Measurements from ENCODE around the gene BIN1.

The BIN1 gene

DNA sequence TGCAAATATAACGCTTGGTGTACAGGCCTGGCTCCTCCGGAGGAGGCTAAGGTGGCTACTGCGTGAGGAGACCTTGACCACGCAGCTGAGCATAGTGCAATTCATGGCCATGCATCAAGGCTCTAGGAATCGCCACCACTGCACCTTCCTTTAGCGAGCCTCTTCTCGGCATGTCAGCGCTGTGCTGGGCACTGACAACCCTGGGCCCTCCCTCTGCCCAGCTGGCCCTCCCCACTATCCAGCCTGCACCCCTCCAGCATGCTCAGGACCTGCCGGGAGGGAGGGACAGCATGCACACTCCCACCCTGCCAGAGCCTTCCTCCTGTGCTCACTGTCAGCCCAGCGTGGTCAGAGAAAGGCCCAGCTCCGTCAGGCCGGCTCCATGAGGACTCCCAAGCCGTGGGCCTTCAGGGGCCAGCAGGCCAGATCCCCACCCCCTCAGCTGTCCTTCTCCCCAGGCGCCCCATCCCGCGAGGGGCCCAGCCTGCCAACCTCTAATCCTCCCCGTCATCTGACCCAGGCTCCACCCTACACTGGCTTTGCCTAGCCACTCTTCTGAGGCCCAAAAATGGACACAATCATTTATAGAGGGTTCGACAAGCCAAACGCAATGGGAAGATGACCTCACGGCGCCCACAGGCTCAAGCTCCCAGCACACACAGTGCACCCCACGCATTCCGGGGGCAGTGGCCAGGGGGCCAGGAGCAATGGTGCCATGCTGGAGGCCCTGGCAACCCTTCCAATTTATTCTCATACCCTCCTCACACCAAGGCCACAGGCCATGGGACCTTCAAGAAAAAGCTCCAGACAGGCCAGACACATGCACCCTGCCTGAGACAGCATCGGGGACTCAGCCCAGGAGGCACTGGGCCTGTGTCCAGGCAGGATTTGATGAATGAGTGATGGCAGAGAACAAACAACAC is 3.5 kb downstream of the BIN1 start:
- no peak for DNase-seq

DNA sequence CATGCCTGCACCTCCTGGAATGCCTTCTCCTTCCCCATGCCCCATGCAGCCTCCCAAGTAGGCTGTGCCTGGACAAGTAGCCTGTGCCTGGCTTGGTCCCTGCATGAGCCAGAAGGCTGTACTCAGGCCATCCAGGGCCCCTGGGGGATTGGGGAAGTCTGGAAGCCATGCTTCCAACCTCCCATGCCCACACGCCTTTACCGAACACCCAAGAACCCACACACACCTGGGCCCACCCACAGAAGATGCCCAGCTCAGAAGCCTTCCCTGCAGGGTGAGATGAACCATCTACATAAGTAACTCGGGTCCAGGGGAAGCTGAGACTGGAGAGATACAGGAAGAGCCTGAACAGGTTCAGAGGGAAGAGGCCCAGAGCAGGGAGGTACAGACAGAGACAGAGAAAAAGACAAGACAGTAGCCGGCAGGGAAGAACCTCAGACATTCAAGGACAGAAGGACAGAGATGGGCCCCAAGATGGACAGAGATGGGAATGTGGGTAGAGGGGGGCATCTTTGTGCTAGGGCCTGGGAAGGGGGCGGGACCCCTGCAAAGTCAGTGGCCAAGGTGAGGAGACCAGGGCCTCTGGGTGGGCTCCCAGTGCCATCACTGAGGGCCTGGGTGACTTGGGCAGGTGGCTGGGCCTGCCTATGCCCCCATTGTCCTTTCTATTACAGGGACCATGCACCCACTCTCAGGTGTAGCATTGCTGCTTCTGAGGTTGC is 4.3 kb downstream of the BIN1 start:
- DNase-seq: no peak

DNA sequence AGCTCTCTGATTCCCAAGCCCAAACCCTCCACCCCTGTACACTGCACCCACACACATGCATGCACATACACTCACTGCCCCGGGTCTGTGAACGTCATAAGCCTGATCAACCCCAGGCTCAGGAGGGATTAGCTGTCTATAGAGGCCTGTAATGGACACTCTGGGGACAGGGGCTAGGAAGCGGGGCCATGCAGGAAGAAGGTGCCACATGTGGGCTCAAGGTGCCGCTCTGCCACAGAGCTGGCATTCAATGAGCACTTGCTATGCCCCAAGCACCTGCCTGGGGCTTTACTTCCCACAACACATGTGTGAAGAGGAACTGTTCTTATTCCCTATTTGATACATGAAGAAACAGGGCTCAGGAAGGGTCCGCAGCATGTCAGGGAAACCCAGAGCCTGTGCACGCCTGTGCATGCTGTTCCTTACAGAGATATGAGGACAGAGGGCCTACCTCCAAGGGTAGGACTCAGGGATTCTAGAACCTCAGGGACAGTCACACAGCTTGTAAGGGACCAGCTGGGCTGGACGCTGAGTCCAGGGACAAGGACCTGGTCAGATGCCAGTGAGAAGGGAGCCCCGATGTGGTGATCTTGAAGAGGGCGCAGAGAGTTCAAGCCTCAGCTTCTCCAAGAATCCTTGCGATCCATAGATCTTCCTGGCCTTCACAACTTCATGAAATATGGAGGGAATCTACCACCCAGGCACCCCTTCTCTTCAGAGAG is 5.0 kb downstream of the BIN1 start:
- DNase-seq: no peak

DNA sequence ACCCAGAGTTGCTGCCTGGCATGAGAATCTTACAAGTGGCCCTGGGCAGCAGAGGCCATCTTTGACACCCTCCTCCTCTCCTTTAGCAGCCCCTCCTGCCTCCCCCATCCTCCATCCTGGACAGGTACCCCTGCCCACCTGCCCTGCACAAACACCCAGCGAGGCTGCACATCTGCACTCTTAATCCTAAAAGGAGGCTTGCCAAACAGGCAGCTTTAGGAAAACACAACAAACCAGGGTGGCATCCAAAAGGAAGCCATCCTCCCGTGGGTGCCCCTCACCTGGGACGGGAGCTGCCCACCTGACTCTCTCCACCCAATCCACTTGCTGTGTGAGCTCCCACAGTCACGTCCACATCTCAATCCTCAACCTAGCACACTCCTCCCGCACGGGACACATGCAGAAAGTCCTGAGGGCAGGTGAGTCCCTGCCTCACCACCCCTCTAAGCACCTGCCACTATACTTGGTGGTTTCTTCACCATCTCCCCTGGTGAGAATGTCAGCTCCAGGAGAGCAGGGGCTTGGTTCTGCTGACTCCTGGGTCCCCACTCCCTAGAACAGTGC is 5.8 kb downstream of the BIN1 start:
- DNase-seq: no peak

DNA sequence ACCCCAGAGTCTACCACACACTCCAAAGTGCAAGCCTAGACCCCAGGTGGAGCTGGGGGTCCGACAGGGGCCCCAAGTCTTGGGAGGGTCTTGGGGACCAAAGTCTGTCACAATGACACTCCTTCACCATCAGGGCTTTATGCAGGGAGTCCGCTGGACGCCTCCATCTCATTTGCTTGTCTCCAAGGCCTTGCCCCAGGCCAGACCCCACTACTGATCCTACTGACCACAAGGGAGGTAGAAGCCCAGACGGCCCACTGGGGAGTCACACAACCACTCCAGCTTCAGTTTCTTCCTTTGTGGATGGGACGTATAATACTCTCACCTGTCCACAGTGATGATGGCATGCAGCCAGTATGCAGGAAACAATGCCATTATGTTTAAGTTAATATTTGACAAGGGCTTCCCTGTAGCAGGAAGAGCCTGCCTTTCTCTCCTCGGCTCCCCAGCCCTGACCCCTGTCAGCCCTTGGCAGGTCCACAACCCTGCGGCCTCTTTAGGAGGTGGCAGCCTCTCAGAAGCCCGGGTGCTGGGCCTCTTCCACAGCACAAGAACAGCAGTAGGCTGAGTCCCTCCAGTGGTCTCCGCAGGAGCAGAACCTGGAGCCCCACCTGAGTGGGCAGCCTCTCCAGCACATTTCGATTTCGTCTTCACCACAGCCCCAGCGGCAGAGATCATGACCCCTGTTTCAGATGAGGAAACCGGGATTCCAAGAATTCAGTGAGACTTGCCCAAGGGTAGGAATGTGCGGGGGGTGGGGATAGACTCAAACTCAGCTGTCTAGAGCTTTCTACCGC is 6.5 kb downstream of the BIN1 start:
- DNase-seq: no peak

DNA sequence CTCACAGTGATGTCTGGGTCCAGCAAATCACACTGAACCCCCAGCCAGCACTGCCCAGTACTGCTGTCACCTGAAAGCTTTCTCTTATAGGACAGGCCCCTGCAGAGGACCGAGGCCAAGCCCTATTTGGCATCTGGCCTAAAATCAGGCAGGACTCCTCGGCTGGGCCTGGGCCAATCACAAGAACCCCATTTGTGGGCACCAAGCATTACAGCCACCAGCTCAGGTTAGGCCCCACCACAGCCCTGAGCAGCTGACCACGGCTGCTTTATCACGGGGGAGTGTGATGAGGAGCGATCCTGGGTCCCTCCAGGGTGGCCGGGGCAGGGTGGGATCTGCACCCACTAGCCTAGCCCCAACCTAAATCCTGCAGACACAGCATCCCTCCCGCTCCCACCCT is 8.2 kb downstream of the BIN1 start:
- no peak for DNase-seq

DNA sequence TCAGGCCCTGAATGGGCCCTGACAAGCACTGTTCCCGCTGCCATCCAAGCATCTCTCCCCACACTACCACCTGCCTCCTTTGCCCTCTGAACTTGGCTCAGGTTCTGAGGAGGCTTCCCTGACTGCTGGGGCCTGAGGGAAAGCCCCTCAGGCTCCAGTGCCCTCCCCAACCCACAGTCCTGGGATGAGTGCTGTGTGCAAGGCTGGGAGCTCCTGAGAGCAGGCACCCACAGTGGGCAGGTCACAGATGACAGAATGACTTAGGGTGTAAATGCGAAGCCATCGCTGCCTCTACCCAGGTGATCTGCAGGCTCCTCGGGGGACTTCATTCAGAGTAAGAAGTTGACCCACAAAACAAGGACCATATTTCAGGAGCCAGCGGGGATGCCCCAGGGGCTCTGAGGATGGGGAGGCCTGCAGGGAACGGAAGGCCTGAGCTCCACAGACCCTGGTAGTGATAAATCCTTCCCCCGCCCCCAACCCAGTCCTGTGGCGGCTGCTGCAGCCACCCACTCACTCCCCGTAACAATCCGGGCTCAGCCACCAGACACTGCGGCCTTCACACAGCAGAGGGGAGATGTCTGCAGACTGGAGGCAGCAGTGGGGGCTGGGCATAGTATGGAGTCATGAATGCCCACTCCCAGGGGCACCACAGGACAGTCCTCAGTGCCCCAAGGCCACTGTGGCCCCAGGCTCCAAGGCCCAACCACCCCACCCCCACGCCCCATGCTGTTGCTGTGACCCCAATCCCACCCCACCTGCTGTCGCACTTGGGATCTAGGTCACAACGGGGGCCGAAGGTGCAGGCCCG is 8.9 kb downstream of the BIN1 start:
- no peak for DNase-seq

DNA sequence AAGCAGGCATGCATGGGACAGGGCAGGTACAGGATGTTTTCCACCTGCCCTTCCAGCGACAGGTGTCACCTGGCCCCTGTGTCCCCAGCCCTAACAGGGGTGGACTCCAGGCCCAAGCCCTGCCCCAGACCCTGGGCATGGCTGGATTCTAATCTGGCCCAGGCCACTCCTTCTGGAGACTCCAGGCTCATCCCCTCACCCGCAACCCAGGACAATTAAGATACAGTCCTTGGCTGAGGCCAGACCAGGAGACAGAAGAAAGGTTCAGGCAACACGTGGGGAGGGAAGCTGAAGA is 9.5 kb downstream of the BIN1 start:
- no peak for DNase-seq

DNA sequence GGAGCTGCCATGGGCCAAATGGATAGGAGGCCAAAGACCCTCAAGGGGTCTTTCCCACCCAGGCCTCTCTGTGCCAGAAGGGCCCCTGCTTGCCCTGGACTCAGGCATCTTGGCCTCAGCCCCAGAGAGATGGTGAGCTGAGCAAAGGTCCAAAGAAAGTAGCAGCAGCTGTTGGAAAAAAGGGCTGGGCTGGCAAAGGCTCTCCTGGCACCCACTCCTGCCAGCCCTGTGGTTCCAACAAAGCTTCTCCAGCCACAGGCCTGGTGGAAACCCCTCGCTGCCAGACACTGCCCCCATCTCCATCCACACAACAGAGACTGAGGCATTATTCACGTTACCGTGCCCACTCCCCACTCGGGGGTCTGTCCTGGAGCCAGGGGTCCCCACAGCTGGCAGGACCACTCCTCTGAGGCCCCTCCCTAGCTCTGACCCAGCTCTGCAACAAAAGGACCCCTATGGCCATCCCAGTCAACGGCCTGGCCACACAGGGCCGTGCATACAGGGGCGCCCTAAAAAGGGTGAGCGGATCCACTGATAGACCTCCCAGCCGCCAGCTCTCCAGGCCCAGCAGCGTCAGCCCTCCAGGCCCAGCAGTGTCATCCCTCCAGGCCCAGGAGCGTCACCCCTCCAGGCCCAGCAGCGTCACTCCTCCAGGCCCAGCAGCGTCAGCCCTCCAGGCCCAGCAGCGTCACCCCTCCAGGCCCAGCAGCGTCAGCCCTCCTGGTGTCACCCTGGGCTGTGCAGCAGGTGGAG is 10.1 kb downstream of the BIN1 start:
- no peak for DNase-seq

DNA sequence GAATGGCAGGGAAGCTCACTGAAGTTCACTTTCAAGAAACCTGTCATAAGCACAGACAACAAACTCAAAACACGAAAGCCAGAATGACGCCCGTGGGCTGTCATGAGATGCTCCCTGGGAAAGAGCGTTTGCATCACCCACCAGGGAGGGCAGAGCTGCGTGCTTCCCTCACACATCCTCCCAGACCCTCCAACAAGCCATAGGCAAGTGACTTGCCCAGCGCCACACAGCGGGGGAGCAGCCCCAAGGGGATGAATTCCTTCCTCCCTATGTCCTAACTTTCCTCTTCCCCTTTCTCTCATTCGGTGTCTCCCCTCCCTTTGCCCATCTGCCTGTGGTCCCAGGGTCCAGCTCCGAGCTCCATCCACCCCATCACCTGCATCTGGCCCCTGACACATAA is 10.7 kb downstream of the BIN1 start:
- no peak for DNase-seq

DNA sequence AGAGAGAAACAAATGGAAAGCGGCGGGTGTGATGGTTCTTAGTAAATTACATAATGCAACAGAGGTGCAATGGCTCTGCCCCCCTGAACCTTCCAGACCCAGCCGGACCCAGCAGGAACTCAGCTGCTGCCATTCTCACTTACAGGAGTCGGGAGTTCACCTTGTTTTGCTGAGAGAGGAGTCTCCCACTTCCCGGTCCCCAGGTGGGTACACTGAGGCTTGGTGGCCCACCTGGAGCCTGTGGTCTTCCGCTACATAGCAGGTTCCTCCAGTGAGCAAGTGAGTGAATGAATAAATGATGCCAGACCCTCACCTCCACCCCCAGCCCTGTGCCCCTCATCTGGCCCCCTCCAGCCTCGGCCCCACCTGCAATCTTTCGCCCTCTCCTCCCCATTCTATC is 11.2 kb downstream of the BIN1 start:
- DNase-seq: no peak

DNA sequence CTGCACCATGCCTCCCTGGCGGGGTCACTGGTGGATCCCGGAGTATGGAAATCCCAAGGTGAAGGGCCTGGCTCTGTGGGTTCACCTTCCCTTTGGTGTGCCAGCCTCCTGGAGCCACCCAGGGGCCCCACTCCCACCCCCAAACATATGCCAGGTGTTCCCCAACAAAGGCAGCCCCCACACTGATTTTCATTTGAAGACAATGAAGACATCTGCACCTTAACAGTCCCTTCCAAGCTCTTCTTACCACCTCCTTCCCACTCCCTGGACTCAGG is 11.7 kb downstream of the BIN1 start:
- no peak for DNase-seq

DNA sequence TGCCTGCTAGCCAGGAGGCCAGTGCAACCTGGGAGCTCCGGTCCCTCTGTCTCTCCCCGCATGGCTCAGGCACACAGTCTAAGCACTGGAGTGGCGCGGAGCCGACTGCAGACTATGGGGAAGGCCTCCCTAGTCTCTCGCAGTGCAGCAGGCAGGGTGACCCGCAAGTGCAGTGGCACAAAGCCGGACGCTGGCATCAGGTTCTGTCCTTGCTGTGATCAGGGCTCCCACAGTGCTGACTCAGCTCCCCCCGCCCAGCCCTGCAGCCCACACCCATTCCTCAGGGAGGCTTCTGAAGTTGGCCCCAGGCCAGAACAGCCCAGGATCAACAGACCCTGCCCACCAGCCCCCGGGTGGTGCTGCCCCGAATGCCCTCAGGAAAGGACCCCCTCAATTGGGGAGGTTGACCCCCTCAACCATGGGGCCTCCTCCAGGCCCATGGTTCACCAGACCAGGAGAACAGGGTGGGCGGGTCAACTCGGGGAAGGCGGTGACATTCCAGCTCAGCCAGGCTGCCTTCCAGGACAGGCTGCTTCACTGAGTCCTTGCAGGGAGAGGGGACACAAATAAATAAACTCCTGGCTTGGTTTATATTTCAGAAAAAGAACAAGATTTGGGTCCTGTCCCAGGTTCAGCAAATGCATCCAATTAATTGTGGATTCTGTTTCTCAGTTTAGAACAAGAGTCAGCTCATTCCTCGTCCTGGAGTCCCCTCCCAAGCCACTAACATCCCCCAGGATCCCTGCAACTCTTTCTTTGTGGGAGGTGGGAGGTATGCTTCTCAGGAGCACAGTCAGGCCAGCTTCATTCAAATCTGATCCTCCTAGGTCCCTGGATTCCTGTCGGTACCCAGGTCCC is 12.2 kb downstream of the BIN1 start:
- no peak for DNase-seq

DNA sequence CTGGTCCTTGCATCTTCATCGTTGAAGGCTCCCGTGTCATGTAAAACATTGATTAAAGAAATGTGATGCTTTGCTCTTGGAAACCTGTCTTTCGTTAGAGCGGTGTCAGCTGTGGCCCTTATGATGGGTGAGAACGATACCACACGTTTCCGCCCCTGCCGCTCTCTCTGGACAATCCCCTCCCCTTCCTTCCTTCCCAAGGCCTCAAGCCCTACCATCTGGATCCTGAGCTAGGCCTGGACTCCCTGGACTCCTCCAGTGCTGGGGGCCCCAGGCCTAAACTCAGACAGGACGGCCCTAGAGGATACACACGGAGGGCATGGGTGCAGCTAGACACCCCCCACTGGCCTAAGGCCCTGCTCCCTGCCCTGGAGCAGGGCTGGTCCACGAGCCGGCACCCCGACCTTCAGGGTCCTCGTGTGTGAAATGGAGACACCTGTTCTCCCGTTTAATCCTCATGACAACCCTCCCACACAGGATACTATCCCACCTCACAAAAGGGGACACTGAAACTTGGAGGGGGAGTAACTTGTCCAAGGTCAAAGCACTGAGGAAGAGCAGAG is 13.2 kb downstream of the BIN1 start:
- DNase-seq: no peak

DNA sequence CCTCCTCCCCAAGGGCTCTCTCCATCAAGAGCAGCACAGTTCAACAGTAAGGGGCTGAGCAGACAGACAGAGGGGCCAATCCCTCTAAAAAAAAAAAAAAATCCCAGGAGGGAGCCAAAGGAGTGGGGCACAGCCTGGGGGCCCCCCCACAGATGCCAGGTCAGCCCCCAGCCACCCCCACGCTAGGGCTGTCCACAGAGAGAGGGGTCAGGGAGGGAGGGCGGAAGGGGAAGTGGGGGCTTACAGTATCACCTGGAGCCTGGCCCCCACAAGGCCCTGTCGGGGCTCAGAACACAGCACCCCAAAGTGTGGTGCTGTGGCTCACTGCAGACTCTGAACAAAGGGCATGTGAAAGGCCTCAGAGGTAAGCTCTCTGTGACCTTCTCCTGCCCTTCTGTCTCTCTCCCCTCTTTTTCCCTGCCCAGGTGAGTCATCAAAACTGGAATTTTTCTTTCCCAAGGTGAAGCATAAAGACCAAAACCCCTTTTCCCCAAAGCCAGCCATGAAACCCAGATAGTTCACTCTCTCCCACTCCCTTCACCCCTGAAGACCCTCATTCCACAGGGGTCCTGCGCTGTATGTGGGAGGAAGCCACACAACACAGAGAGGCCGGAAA is 13.9 kb downstream of the BIN1 start:
- no peak for DNase-seq

DNA sequence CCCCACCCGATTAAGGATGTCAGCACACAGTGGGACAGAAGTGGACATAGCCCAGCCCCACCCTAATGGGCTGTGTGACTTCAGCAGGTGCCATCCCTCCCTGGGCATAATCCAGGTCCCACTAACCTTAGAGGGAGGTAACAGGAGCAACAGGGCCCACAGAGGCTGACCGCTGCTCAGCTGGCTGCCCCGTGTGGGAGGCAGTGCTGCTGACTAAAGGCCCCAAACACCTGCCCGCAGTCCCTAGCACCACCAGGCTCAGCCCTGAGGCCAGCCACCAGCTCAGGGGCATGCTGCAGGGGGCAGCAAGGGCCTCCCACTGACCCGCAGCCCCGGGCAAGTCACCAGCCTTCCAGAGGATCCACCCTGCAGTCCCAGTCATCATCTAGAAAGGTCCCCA is 14.6 kb downstream of the BIN1 start:
- DNase-seq: no peak

DNA sequence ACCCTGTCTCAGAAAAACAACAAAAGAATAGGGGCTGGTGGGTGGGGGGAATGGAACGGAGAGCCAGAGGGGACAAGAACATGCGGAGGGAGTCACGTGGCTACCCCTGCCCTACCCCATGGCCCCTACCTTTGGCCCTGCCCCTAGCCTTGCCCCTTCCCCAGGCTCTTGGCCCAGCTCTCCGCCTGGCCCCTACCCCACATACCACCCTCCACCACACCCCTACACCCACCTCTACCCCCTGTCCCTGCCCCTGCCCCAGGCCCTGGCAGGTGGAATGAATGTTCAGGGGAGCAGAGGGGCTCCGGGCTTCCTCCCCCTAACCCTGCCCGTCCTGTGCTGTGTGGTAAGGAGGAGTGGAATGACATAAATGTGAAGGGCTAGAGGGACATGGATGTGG is 15.1 kb downstream of the BIN1 start:
- DNase-seq: no peak

DNA sequence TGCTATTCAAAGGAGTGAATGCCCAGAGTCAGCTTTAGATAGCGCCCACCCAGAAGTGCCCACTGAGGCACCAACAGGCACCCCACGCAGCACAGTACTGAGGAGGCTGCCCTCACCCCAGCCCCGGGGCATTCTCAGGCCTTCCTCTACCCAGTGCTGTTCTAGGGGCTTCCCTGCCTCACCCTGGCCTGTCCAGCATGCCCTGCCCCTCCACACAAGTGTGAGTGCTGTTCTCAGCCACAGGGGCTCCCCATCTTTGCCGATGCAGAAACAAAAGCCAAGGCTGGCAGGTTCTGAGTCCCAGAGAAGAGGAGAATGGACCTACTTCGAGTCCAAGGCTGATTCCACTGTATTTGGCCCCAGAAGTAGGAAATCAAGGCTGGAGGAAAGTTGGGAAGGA is 15.8 kb downstream of the BIN1 start:
- DNase-seq: no peak

DNA sequence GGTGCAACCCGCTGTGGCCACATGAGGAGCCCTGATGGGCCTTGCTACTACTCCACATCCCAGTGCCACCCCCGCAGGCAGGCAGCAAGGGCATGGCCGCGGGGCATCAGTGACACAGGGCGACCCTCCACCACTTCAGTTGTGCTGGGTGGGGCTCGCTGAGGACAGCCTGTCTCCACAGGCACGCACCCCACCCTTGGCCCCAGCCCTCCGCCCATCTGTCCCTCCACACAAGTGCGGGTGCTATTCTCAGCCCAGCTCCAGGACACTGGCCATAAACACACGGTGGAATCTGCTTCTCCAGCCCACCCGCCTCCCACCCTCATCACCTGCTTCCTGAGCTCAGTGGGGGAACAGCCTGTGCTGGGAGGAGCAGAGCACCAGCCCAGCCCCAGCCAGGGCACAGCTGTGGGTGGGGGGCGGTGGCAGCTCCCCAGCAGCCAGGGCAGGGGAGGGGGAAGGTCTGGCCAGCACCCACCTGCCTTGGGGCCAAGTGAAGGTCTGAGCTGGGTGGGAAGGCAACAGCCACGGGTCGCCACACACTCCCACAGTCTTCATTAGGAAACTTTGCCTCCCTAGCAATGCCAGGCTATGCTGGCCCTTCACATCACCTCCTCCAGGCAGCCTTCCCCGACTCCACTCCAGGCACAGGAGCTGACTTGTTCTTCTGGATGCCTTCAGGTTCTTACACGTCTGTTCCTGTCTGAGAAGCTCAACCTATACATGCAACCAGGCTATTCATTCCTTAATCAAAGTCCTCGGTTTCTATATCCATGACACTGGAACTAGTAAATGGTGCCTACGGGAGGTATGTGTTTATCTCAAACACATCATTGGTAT is 16.5 kb downstream of the BIN1 start:
- no peak for DNase-seq
